HepG2 (cell line): Measurements from ENCODE around the gene P4HA1. TPM values are rescaled to one million over a fixed set of nuclear protein-coding genes. Genes with fewer than 3 reads are reported as not detected.

ENCODE experiments used
- CBX5 ChIP-seq: sonication (generic); formaldehyde crosslinking; IDR thresholded peaks from 2 replicates; pipeline ENCODE4 v1.4.0; 2020; ENCODE audit warnings: missing genetic modification reagents, borderline replicate concordance
- CERS6 ChIP-seq: sonication (generic); formaldehyde crosslinking; IDR thresholded peaks from 2 replicates; pipeline ENCODE4 v1.5.0; 2020; ENCODE audit warnings: missing genetic modification reagents
- DNMT1 ChIP-seq: sonication (generic); formaldehyde crosslinking; IDR thresholded peaks from 2 replicates; pipeline ENCODE4 v1.5.1; 2020; ENCODE audit warnings: mild to moderate bottlenecking, missing genetic modification reagents
- GABPA ChIP-seq, 2 experiments: IDR thresholded peaks; 2 replicates each; pipeline ENCODE4 v1.6.1; 2011 to 2016; ENCODE audit warnings: low read depth in 2 of 2, low read length in 1 of 2, missing biosample characterization in 1 of 2, missing genetic modification characterization in 1 of 2
- JUN ChIP-seq: sonication (generic); formaldehyde crosslinking; IDR thresholded peaks from 2 replicates; pipeline ENCODE4 v1.4.0; 2020; ENCODE audit warnings: mild to moderate bottlenecking, missing genetic modification reagents
- MAFG ChIP-seq: sonication (generic); formaldehyde crosslinking; IDR thresholded peaks from 2 replicates; pipeline ENCODE4 v1.5.1; 2020; ENCODE audit warnings: mild to moderate bottlenecking, missing genetic modification reagents
- MIXL1 ChIP-seq: IDR thresholded peaks from 2 replicates; pipeline ENCODE4 v1.6.1; 2016
- ZNF616 ChIP-seq: sonication (generic); formaldehyde crosslinking; IDR thresholded peaks from 2 replicates; pipeline ENCODE4 v1.5.0; 2020; ENCODE audit warnings: low read depth, mild to moderate bottlenecking, missing genetic modification reagents
- ZNF891 ChIP-seq: sonication (generic); formaldehyde crosslinking; IDR thresholded peaks from 2 replicates; pipeline ENCODE4 v1.5.0; 2020; ENCODE audit warnings: mild to moderate bottlenecking, missing genetic modification reagents
- ZSCAN30 ChIP-seq: sonication (generic); formaldehyde crosslinking; IDR thresholded peaks from 2 replicates; pipeline ENCODE4 v1.5.0; 2020; ENCODE audit warnings: mild to moderate bottlenecking, missing genetic modification reagents
- polyA plus RNA-seq, 8 experiments: library from polyadenylated mRNA; depleted of rRNA in 3 of 8; stranded (reverse) in 7 of 8; unstranded in 1 of 8; fragments of >200 nt; fragmentation: Illumina TruSeq in 4 of 8; extraction: Trizol in 4 of 8; gene quantifications; 2 replicates each; pipeline versions ENCODE4 v1.2.1 to v1.2.3, GENCODE V29; 2011 to 2016; ENCODE audit warnings: low read depth in 4 of 8, missing spikeins in 1 of 8, mixed read lengths in 1 of 8; ENCODE audit not compliant: insufficient read depth in 1 of 8
- total RNA-seq, 5 experiments: library from RNA; depleted of rRNA; stranded (reverse); fragments of >200 nt; fragmentation: Illumina TruSeq; extraction: Trizol; gene quantifications; 2 replicates each; pipeline ENCODE4 v1.2.3, GENCODE V29; 2016; ENCODE audit warnings: low read depth in 1 of 5
- TF ChIP-seq, protein P1 (sequence below): sonication (generic); formaldehyde crosslinking; IDR thresholded peaks from one replicate; pipeline ENCODE4 v1.5.1; 2020; ENCODE audit warnings: mild to moderate bottlenecking, missing genetic modification reagents; ENCODE audit errors: not compliant biosample characterization
- TF ChIP-seq, protein P2 (sequence below): sonication (generic); formaldehyde crosslinking; conservative IDR thresholded peaks from 2 replicates; pipeline ENCODE4 v1.4.0; 2020; ENCODE audit warnings: missing genetic modification reagents
- TF ChIP-seq, protein P3 (sequence below): sonication (generic); formaldehyde crosslinking; IDR thresholded peaks from 2 replicates; pipeline ENCODE4 v1.9.0; 2022; ENCODE audit warnings: missing genetic modification reagents, mild to moderate bottlenecking, borderline replicate concordance

P4HA1 gene
- total and polyA plus RNA-seq, 2 of the 13 experiments (the other 11 are each of a cell fraction or from before 2014, with no cell fraction given), result 63.1 to 196 TPM

DNA sequence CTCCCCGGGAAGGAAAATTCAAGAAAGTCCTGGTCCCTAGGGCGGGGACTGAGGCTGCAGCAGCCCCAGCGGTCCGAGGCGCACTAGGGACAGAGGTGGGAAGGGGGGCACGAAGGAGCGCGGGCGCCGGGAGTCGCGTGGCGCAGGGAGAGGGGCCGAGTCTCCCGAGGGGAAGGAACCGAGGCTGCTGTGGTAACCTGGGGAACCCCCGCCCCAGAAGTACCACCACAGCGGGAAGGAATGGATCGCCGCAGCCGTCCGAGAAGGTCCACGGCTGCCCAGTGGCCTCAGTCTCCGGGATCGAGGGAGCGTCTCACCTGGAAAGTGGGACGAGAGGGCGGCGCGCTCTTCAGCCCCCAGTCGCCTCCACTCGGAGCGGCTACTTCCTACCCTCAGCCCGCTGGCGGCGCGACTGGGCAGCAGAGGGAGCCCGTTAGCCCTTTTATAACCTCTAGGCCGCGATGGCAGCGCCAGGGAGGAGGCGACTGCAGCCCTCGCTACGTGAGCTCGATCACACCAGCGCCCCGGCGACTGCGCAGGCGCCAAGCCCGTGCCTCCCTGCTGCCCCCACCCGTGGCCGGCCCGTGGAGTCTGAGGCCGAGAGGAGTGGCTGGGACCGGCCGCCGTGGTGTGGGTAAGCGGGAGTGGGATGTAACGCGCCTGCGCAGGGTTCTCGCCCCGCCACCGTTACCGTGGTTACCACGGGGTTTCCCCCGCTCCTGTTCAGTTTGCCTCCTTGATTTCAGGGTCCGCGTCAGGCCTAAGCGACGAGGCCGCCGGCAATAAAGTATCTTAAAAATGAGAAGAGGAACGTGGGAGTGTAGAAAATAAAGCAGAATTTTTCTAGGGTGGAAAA lies at the start of gene P4HA1 (continued):
- TF ChIP-seq, protein P1, sequence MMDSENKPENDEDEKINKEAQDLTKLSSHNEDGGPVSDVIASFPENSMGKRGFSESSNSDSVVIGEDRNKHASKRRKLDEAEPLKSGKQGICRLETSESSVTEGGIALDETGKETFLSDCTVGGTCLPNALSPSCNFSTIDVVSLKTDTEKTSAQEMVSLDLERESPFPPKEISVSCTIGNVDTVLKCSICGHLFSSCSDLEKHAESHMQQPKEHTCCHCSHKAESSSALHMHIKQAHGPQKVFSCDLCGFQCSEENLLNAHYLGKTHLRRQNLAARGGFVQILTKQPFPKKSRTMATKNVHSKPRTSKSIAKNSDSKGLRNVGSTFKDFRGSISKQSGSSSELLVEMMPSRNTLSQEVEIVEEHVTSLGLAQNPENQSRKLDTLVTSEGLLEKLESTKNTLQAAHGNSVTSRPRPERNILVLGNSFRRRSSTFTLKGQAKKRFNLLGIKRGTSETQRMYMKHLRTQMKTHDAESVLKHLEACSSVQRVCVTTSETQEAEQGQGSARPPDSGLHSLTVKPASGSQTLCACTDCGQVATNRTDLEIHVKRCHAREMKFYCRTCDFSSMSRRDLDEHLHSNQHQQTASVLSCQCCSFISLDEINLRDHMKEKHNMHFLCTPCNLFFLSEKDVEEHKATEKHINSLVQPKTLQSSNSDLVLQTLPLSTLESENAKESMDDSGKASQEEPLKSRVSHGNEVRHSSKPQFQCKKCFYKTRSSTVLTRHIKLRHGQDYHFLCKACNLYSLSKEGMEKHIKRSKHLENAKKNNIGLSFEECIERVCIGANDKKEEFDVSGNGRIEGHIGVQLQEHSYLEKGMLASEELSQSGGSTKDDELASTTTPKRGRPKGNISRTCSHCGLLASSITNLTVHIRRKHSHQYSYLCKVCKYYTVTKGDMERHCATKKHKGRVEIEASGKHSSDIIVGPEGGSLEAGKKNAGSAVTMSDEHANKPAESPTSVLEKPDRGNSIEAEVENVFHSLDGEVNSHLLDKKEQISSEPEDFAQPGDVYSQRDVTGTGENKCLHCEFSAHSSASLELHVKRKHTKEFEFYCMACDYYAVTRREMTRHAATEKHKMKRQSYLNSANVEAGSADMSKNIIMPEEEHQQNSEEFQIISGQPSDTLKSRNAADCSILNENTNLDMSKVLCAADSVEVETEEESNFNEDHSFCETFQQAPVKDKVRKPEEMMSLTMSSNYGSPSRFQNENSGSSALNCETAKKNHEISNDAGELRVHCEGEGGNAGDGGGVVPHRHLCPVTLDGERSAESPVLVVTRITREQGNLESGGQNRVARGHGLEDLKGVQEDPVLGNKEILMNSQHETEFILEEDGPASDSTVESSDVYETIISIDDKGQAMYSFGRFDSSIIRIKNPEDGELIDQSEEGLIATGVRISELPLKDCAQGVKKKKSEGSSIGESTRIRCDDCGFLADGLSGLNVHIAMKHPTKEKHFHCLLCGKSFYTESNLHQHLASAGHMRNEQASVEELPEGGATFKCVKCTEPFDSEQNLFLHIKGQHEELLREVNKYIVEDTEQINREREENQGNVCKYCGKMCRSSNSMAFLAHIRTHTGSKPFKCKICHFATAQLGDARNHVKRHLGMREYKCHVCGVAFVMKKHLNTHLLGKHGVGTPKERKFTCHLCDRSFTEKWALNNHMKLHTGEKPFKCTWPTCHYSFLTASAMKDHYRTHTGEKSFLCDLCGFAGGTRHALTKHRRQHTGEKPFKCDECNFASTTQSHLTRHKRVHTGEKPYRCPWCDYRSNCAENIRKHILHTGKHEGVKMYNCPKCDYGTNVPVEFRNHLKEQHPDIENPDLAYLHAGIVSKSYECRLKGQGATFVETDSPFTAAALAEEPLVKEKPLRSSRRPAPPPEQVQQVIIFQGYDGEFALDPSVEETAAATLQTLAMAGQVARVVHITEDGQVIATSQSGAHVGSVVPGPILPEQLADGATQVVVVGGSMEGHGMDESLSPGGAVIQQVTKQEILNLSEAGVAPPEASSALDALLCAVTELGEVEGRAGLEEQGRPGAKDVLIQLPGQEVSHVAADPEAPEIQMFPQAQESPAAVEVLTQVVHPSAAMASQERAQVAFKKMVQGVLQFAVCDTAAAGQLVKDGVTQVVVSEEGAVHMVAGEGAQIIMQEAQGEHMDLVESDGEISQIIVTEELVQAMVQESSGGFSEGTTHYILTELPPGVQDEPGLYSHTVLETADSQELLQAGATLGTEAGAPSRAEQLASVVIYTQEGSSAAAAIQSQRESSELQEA, result peak; percentile 98
- no peak for TF ChIP-seq ZNF616 (CRISPR knock-in tag)
- peak; percentile 31; the same call in 1 of the 2 replicates for TF ChIP-seq MIXL1
- TF ChIP-seq, protein P2, sequence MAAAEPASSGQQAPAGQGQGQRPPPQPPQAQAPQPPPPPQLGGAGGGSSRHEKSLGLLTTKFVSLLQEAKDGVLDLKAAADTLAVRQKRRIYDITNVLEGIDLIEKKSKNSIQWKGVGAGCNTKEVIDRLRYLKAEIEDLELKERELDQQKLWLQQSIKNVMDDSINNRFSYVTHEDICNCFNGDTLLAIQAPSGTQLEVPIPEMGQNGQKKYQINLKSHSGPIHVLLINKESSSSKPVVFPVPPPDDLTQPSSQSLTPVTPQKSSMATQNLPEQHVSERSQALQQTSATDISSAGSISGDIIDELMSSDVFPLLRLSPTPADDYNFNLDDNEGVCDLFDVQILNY (CRISPR knock-in tag), result 0 out of 2 replicates have a peak, but pooled peaks have one; percentile 64
- peak; percentile 87 for TF ChIP-seq CBX5 (CRISPR knock-in tag)
- peak; percentile 93; the same call in 1 of the 2 replicates for TF ChIP-seq DNMT1 (CRISPR knock-in tag)
- TF ChIP-seq CERS6 (CRISPR knock-in tag), result no peak
- no peak; the same call in 1 of the 2 replicates for TF ChIP-seq ZSCAN30 (CRISPR knock-in tag)
- TF ChIP-seq JUN (CRISPR knock-in tag), result no peak; the same call in 1 of the 2 replicates
- TF ChIP-seq GABPA (IDR thresholded peaks at IDR 0.05; ENCODE audit: low read depth, low read length), result no peak
- peak; percentile 36 for TF ChIP-seq GABPA (CRISPR knock-in tag; IDR thresholded peaks at IDR 0.05; ENCODE audit: low read depth)
- peak; percentile 83; the same call in 1 of the 2 replicates for TF ChIP-seq ZNF891 (CRISPR knock-in tag)
- TF ChIP-seq, protein P3, sequence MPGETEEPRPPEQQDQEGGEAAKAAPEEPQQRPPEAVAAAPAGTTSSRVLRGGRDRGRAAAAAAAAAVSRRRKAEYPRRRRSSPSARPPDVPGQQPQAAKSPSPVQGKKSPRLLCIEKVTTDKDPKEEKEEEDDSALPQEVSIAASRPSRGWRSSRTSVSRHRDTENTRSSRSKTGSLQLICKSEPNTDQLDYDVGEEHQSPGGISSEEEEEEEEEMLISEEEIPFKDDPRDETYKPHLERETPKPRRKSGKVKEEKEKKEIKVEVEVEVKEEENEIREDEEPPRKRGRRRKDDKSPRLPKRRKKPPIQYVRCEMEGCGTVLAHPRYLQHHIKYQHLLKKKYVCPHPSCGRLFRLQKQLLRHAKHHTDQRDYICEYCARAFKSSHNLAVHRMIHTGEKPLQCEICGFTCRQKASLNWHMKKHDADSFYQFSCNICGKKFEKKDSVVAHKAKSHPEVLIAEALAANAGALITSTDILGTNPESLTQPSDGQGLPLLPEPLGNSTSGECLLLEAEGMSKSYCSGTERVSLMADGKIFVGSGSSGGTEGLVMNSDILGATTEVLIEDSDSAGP, result peak; percentile 95
- TF ChIP-seq MAFG (CRISPR knock-in tag), result no peak
